Parathyroid adenoma (tissue), 2 donors: ENCODE measurements around the gene RANBP10.

ENCODE experiments used
- H2AFZ ChIP-seq: fragments of 300-600 bp; sonication (generic); one replicate; pipeline ENCODE4 v1.7.0; 2017; ENCODE audit warnings: antibody characterized with exemption, mild to moderate bottlenecking
- H3K27ac ChIP-seq: fragments of 300-600 bp; sonication (generic); one replicate; pipeline ENCODE4 v1.7.0; 2017
- H3K27me3 ChIP-seq: fragments of 300-600 bp; sonication (generic); one replicate; pipeline ENCODE4 v1.7.0; 2017; ENCODE audit warnings: low read length; ENCODE audit not compliant: control insufficient read depth, insufficient read depth
- H3K36me3 ChIP-seq: fragments of 300-600 bp; sonication (generic); one replicate; pipeline ENCODE4 v1.7.0; 2017; ENCODE audit warnings: low read length; ENCODE audit not compliant: control insufficient read depth, insufficient read depth
- H3K4me1 ChIP-seq: fragments of 300-600 bp; sonication (generic); one replicate; pipeline ENCODE4 v1.7.0; 2017; ENCODE audit warnings: control low read depth
- H3K4me2 ChIP-seq: fragments of 300-600 bp; sonication (generic); one replicate; pipeline ENCODE4 v1.7.0; 2017; ENCODE audit warnings: low read length
- H3K4me3 ChIP-seq: fragments of 300-600 bp; sonication (generic); one replicate; pipeline ENCODE4 v1.7.0; 2017; ENCODE audit warnings: low read depth, low read length
- H3K79me2 ChIP-seq: fragments of 300-600 bp; sonication (generic); one replicate; pipeline ENCODE4 v1.7.0; 2017; ENCODE audit warnings: control low read depth
- H3K9ac ChIP-seq: fragments of 300-600 bp; sonication (generic); one replicate; pipeline ENCODE4 v1.7.0; 2017; ENCODE audit warnings: mild to moderate bottlenecking
- H3K9me3 ChIP-seq: fragments of 300-600 bp; sonication (generic); one replicate; pipeline ENCODE4 v1.7.0; 2017; ENCODE audit warnings: low read length; ENCODE audit not compliant: control insufficient read depth
- CTCF ChIP-seq: fragments of 300-600 bp; sonication (generic); IDR thresholded peaks from one replicate; pipeline ENCODE4 v1.7.0; 2017; ENCODE audit warnings: antibody characterized with exemption, mild to moderate bottlenecking
- donor health status: primary hyperparathyroidism.

Gene RANBP10

GRCh38 chr16:67731071-67731752, 75.1 kb downstream of the RANBP10 start:
- no peaks in the 10 kb centered on the region for H3K9me3 ChIP-seq
- no peak overlapping the region for H3K4me2 ChIP-seq
- no peaks in the 10 kb centered on the region for H3K79me2 ChIP-seq
- no peaks in the 10 kb centered on the region for H3K36me3 ChIP-seq
- no peak overlapping the region for H3K9ac ChIP-seq
- H2AFZ ChIP-seq: no peak overlapping the region
- no peaks in the 10 kb centered on the region for H3K4me1 ChIP-seq
- no peak overlapping the region for H3K4me3 ChIP-seq
- TF ChIP-seq CTCF: no peak
- H3K27me3 ChIP-seq: no peaks in the 10 kb centered on the region
- no peak overlapping the region for H3K27ac ChIP-seq

GRCh38 chr16:67730326-67730725, 76.0 kb downstream of the RANBP10 start:
- no peaks in the 10 kb centered on the region for H3K27me3 ChIP-seq
- H3K4me3 ChIP-seq: no peak overlapping the region
- no peaks in the 10 kb centered on the region for H3K4me1 ChIP-seq
- no peak overlapping the region for H3K4me2 ChIP-seq
- no peak overlapping the region for H3K27ac ChIP-seq
- H3K79me2 ChIP-seq: no peaks in the 10 kb centered on the region
- TF ChIP-seq CTCF: no peak
- H3K9ac ChIP-seq: no peak overlapping the region
- no peaks in the 10 kb centered on the region for H3K36me3 ChIP-seq
- H3K9me3 ChIP-seq: no peaks in the 10 kb centered on the region
- H2AFZ ChIP-seq: no peak overlapping the region

- H2AFZ ChIP-seq: no peak overlapping the region
- no peaks in the 10 kb centered on the region for H3K27me3 ChIP-seq
- no peak overlapping the region for H3K4me3 ChIP-seq
- H3K27ac ChIP-seq: no peak overlapping the region
- H3K79me2 ChIP-seq: no peaks in the 10 kb centered on the region
- no peaks in the 10 kb centered on the region for H3K9me3 ChIP-seq
- no peak overlapping the region for H3K9ac ChIP-seq
- no peak overlapping the region for H3K4me2 ChIP-seq
- TF ChIP-seq CTCF: no peak
- H3K4me1 ChIP-seq: no peaks in the 10 kb centered on the region
- H3K36me3 ChIP-seq: no peaks in the 10 kb centered on the region
Measured at GRCh38 chr16:67729636-67730248, 76.6 kb downstream of the RANBP10 start.

- H3K4me1 ChIP-seq: no peaks in the 10 kb centered on the region
- no peaks in the 10 kb centered on the region for H3K36me3 ChIP-seq
- no peak overlapping the region for H3K27ac ChIP-seq
Measured at GRCh38 chr16:67727521-67728485, 78.6 kb downstream of the RANBP10 start.

More at GRCh38 chr16:67727521-67728485, 78.6 kb downstream of the RANBP10 start:
- Histone ChIP-seq H3K79me2 (no peaks in the 10 kb centered on the region), H3K4me3 (no peak overlapping the region), H3K9me3 (no peaks in the 10 kb centered on the region), H3K9ac (no peak overlapping the region), H2AFZ (no peak overlapping the region), H3K4me2 (no peak overlapping the region), H3K27me3 (no peaks in the 10 kb centered on the region)
- TF ChIP-seq CTCF: no peak
